IPS-20b (cell line): Measurements from ENCODE around the gene STAT5B.

Experiments
- H3K27ac ChIP-seq: one replicate; pipeline ENCODE4 v1.5.1; 2013; ENCODE audit warnings: low read length
- H3K27me3 ChIP-seq: 2 replicates; pipeline ENCODE4 v1.6.1; 2013; ENCODE audit warnings: mild to moderate bottlenecking, low read length, inconsistent platforms; ENCODE audit not compliant: insufficient read depth
- H3K36me3 ChIP-seq: 2 replicates; pipeline ENCODE4 v1.6.1; 2013; ENCODE audit warnings: low read depth, mild to moderate bottlenecking, inconsistent platforms, low read length, moderate library complexity; ENCODE audit not compliant: insufficient read depth
- H3K4me1 ChIP-seq: 2 replicates; pipeline ENCODE4 v1.6.1; 2013; ENCODE audit warnings: mild to moderate bottlenecking, control low read depth, inconsistent platforms, low read length, moderate library complexity; ENCODE audit not compliant: insufficient read depth
- H3K4me3 ChIP-seq: 2 replicates; pipeline ENCODE4 v1.5.1; 2013; ENCODE audit warnings: mild to moderate bottlenecking, low read length, inconsistent platforms
- H3K9ac ChIP-seq: 2 replicates; pipeline ENCODE4 v1.6.1; 2013; ENCODE audit warnings: low read depth, mild to moderate bottlenecking, inconsistent platforms, low read length, moderate library complexity
- H3K9me3 ChIP-seq: 2 replicates; pipeline ENCODE4 v1.6.1; 2013; ENCODE audit warnings: mild to moderate bottlenecking, low read depth, low read length, inconsistent platforms; ENCODE audit not compliant: insufficient read depth

STAT5B gene

GRCh38 chr17:42153919-42154742, 122.1 kb downstream of the STAT5B start:
- H3K27me3 ChIP-seq: no peaks in the 10 kb centered on the region
- H3K9me3 ChIP-seq: no peaks in the 10 kb centered on the region
- H3K36me3 ChIP-seq: 0 out of 2 replicates have a peak, but pooled peaks cover 5% of the 10 kb centered on the region
- H3K9ac ChIP-seq: peak overlapping the region; percentile 94
- peak overlapping the region; percentile 99 for H3K4me3 ChIP-seq
- no peak overlapping the region for H3K27ac ChIP-seq
- H3K4me1 ChIP-seq: peaks cover 6% of the 10 kb centered on the region; the same call in 1 of the 2 replicates
